Testis (tissue), 2 donors: ENCODE measurements around the gene VSTM5.

Experiments used
- CTCF ChIP-seq, 3 experiments: fragments of 450-650 bp in 2 of 3; fragments of 200-600 bp in 1 of 3; sonication (generic) in 1 of 3; IDR thresholded peaks; one replicate each; pipeline ENCODE4 v1.5.1; 2016 to 2019; ENCODE audit warnings: antibody characterized with exemption in 3 of 3, mild to moderate bottlenecking in 2 of 3, moderate library complexity in 1 of 3
- POLR2A ChIP-seq: fragments of 450-650 bp; IDR thresholded peaks from one replicate; pipeline ENCODE4 v1.6.1; 2017; ENCODE audit warnings: antibody characterized with exemption, mild to moderate bottlenecking, moderate library complexity

GRCh38 chr11:93822359-93822758 lies 28.1 kb downstream of the VSTM5 start:
- no peak for TF ChIP-seq CTCF (IDR thresholded peaks at IDR 0.05)
- no peak for TF ChIP-seq POLR2A
